ENCODE measurements around the gene TUBAL3. TPM values are rescaled to one million over a fixed set of nuclear protein-coding genes. Genes with fewer than 3 reads are reported as not detected.

TUBAL3 gene
- total RNA-seq, 1 experiment from 2014 or later = 0.15 TPM

DNA sequence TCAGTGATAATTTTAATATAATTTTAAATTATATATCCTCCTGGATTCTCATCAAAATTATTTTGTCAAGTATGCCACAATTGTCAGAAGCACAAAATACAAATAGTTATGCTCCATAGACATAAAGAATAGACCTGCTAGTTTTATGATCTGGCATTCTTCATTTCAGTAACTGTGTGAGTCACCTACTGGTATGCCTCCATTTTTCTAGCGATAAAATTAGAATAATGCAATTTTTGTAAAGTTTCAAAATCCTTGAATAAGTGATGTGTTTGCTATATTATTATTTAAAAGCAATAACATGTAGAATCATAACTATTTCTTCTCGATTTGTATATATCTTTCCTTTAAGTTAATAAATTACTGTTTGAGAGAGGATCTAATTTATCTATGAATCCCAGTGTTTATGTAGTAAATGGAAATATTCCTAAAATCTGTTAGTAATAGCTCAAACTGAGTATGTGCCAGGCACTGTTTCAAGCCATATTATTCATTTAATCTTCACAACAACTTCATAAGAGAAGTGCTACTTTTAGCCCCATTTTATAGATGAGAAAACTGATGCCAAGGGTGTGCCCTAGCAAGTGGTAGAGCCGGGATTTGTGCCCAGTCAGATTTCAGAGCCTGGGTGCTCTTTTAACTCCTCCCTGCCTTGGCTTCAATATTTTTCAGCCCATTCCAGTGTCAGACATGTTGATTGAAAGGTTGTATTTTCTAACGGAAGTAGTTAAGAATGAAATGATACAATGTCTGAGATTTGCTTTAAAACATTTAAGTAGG, 46.2 kb upstream of the TUBAL3 start (continued):
- TF ChIP-seq, protein P1, sequence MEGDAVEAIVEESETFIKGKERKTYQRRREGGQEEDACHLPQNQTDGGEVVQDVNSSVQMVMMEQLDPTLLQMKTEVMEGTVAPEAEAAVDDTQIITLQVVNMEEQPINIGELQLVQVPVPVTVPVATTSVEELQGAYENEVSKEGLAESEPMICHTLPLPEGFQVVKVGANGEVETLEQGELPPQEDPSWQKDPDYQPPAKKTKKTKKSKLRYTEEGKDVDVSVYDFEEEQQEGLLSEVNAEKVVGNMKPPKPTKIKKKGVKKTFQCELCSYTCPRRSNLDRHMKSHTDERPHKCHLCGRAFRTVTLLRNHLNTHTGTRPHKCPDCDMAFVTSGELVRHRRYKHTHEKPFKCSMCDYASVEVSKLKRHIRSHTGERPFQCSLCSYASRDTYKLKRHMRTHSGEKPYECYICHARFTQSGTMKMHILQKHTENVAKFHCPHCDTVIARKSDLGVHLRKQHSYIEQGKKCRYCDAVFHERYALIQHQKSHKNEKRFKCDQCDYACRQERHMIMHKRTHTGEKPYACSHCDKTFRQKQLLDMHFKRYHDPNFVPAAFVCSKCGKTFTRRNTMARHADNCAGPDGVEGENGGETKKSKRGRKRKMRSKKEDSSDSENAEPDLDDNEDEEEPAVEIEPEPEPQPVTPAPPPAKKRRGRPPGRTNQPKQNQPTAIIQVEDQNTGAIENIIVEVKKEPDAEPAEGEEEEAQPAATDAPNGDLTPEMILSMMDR (IDR thresholded peaks at IDR 0.05) = no peak
- TF ChIP-seq, protein P2, sequence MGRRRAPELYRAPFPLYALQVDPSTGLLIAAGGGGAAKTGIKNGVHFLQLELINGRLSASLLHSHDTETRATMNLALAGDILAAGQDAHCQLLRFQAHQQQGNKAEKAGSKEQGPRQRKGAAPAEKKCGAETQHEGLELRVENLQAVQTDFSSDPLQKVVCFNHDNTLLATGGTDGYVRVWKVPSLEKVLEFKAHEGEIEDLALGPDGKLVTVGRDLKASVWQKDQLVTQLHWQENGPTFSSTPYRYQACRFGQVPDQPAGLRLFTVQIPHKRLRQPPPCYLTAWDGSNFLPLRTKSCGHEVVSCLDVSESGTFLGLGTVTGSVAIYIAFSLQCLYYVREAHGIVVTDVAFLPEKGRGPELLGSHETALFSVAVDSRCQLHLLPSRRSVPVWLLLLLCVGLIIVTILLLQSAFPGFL (CRISPR knock-in tag; IDR thresholded peaks at IDR 0.05; ENCODE audit: borderline replicate concordance) = no peak
- no peak for TF ChIP-seq RORB (CRISPR knock-in tag; IDR thresholded peaks at IDR 0.05)
- TF ChIP-seq, protein P3, sequence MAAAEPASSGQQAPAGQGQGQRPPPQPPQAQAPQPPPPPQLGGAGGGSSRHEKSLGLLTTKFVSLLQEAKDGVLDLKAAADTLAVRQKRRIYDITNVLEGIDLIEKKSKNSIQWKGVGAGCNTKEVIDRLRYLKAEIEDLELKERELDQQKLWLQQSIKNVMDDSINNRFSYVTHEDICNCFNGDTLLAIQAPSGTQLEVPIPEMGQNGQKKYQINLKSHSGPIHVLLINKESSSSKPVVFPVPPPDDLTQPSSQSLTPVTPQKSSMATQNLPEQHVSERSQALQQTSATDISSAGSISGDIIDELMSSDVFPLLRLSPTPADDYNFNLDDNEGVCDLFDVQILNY (CRISPR knock-in tag; IDR thresholded peaks at IDR 0.05) = no peak
- no peak for TF ChIP-seq NFYB (CRISPR knock-in tag; conservative IDR thresholded peaks at IDR 0.05; ENCODE audit: low read depth)

DNA sequence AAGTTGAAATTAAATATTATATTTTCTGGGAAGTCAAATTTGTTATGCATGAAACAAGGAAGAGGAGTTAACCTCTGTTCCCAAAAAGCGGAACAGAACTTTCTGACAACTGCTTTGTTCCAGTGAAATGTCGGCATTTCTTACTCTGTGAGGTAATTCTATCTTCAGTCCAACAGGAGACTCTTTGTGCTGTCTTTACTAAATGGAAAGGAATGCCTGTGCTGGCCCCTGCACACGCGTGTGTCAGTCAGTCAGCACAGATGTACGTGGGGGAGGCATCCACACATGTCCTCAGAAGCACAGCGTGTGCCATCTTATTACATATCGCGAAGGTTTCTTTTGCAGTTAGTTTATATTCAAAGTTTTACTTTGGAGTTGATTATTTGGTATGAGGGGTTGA, 45.2 kb upstream of the TUBAL3 start:
- Mint-ChIP-seq H3K4me1 (peaks cover 36% of the 10 kb centered on the region), H3K36me3 (peaks cover 33% of the 10 kb centered on the region), H3K27me3 (ENCODE audit: low read depth) (no peaks in the 10 kb centered on the region), H3K27ac (peak overlapping the region; percentile 92; the same call in 1 of the 2 replicates), H3K9me3 (no peaks in the 10 kb centered on the region), H3K4me3 (peak overlapping the region; percentile 56)
- CTCF ChIA-PET = no interaction called here
- ATAC-seq (0 out of 2 replicates have a peak, but pooled peaks have one; percentile 5), DNase-seq (ENCODE audit: low spot score) (no peak)
- POLR2A ChIA-PET = no interaction called here
- TF ChIP-seq, protein P4, sequence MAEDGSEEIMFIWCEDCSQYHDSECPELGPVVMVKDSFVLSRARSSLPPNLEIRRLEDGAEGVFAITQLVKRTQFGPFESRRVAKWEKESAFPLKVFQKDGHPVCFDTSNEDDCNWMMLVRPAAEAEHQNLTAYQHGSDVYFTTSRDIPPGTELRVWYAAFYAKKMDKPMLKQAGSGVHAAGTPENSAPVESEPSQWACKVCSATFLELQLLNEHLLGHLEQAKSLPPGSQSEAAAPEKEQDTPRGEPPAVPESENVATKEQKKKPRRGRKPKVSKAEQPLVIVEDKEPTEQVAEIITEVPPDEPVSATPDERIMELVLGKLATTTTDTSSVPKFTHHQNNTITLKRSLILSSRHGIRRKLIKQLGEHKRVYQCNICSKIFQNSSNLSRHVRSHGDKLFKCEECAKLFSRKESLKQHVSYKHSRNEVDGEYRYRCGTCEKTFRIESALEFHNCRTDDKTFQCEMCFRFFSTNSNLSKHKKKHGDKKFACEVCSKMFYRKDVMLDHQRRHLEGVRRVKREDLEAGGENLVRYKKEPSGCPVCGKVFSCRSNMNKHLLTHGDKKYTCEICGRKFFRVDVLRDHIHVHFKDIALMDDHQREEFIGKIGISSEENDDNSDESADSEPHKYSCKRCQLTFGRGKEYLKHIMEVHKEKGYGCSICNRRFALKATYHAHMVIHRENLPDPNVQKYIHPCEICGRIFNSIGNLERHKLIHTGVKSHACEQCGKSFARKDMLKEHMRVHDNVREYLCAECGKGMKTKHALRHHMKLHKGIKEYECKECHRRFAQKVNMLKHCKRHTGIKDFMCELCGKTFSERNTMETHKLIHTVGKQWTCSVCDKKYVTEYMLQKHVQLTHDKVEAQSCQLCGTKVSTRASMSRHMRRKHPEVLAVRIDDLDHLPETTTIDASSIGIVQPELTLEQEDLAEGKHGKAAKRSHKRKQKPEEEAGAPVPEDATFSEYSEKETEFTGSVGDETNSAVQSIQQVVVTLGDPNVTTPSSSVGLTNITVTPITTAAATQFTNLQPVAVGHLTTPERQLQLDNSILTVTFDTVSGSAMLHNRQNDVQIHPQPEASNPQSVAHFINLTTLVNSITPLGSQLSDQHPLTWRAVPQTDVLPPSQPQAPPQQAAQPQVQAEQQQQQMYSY (CRISPR knock-in tag; IDR thresholded peaks at IDR 0.05) = no peak
- TF ChIP-seq TCF7 (CRISPR knock-in tag; IDR thresholded peaks at IDR 0.05; ENCODE audit: low read depth) (no peak), HMGA2 (CRISPR knock-in tag; IDR thresholded peaks at IDR 0.05) (no peak), ZNF121 (CRISPR knock-in tag; IDR thresholded peaks at IDR 0.05) (no peak), JAZF1 (CRISPR knock-in tag; IDR thresholded peaks at IDR 0.05) (no peak), ZNF396 (CRISPR knock-in tag; IDR thresholded peaks at IDR 0.05; ENCODE audit: borderline replicate concordance) (no peak), ZBTB21 (CRISPR knock-in tag; IDR thresholded peaks at IDR 0.05; ENCODE audit: borderline replicate concordance) (no peak), FOXJ3 (CRISPR knock-in tag; IDR thresholded peaks at IDR 0.05; ENCODE audit: borderline replicate concordance) (no peak), ZNF317 (CRISPR knock-in tag; IDR thresholded peaks at IDR 0.05; ENCODE audit: borderline replicate concordance, low read depth) (no peak), TEAD1 (CRISPR knock-in tag; IDR thresholded peaks at IDR 0.05) (no peak), KAT7 (CRISPR knock-in tag; IDR thresholded peaks at IDR 0.05; ENCODE audit: borderline replicate concordance) (no peak), FOXK1 (CRISPR knock-in tag; IDR thresholded peaks at IDR 0.05) (no peak)
- TF ChIP-seq, protein P5, sequence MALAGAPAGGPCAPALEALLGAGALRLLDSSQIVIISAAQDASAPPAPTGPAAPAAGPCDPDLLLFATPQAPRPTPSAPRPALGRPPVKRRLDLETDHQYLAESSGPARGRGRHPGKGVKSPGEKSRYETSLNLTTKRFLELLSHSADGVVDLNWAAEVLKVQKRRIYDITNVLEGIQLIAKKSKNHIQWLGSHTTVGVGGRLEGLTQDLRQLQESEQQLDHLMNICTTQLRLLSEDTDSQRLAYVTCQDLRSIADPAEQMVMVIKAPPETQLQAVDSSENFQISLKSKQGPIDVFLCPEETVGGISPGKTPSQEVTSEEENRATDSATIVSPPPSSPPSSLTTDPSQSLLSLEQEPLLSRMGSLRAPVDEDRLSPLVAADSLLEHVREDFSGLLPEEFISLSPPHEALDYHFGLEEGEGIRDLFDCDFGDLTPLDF (CRISPR knock-in tag; IDR thresholded peaks at IDR 0.05) = no peak
- TF ChIP-seq, protein P6, sequence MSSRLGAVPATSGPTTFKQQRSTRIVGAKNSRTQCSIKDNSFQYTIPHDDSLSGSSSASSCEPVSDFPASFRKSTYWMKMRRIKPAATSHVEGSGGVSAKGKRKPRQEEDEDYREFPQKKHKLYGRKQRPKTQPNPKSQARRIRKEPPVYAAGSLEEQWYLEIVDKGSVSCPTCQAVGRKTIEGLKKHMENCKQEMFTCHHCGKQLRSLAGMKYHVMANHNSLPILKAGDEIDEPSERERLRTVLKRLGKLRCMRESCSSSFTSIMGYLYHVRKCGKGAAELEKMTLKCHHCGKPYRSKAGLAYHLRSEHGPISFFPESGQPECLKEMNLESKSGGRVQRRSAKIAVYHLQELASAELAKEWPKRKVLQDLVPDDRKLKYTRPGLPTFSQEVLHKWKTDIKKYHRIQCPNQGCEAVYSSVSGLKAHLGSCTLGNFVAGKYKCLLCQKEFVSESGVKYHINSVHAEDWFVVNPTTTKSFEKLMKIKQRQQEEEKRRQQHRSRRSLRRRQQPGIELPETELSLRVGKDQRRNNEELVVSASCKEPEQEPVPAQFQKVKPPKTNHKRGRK (CRISPR knock-in tag; IDR thresholded peaks at IDR 0.05; ENCODE audit: borderline replicate concordance) = no peak
- TF ChIP-seq, protein P7, sequence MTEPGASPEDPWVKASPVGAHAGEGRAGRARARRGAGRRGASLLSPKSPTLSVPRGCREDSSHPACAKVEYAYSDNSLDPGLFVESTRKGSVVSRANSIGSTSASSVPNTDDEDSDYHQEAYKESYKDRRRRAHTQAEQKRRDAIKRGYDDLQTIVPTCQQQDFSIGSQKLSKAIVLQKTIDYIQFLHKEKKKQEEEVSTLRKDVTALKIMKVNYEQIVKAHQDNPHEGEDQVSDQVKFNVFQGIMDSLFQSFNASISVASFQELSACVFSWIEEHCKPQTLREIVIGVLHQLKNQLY (CRISPR knock-in tag; IDR thresholded peaks at IDR 0.05) = no peak
- TF ChIP-seq, protein P8, sequence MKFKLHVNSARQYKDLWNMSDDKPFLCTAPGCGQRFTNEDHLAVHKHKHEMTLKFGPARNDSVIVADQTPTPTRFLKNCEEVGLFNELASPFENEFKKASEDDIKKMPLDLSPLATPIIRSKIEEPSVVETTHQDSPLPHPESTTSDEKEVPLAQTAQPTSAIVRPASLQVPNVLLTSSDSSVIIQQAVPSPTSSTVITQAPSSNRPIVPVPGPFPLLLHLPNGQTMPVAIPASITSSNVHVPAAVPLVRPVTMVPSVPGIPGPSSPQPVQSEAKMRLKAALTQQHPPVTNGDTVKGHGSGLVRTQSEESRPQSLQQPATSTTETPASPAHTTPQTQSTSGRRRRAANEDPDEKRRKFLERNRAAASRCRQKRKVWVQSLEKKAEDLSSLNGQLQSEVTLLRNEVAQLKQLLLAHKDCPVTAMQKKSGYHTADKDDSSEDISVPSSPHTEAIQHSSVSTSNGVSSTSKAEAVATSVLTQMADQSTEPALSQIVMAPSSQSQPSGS (CRISPR knock-in tag; IDR thresholded peaks at IDR 0.05; ENCODE audit: borderline replicate concordance, low read depth) = no peak
- TF ChIP-seq, protein P9, sequence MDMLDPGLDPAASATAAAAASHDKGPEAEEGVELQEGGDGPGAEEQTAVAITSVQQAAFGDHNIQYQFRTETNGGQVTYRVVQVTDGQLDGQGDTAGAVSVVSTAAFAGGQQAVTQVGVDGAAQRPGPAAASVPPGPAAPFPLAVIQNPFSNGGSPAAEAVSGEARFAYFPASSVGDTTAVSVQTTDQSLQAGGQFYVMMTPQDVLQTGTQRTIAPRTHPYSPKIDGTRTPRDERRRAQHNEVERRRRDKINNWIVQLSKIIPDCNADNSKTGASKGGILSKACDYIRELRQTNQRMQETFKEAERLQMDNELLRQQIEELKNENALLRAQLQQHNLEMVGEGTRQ (CRISPR knock-in tag; IDR thresholded peaks at IDR 0.05) = no peak

All from WTC11 (cell line).